Neural progenitor cell (in vitro differentiated cells): ENCODE data around the gene CETP. TPM values are rescaled to one million over a fixed set of nuclear protein-coding genes. Genes with fewer than 3 reads are reported as not detected.

ENCODE experiments used
- DNase-seq: peaks from one replicate; pipeline ENCODE4 v3.0.0-alpha.2; 2016; ENCODE audit warnings: low spot score
- H2AFZ ChIP-seq: fragments of 200-600 bp; sonication (generic); replicated peaks from 2 replicates; pipeline ENCODE4 v1.6.1; 2016; ENCODE audit warnings: antibody characterized with exemption
- H3F3A ChIP-seq: fragments of 200-600 bp; sonication (generic); 2 replicates; pipeline ENCODE4 v1.6.1; 2016; ENCODE audit warnings: antibody characterized with exemption, low read depth
- H3K27ac ChIP-seq: fragments of 200-600 bp; sonication (generic); 2 replicates; pipeline ENCODE4 v1.5.1; 2016; ENCODE audit warnings: mild to moderate bottlenecking
- H3K27me3 ChIP-seq: fragments of 200-600 bp; sonication (generic); 2 replicates; pipeline ENCODE4 v1.6.1; 2016; ENCODE audit warnings: mild to moderate bottlenecking, moderate library complexity
- H3K36me3 ChIP-seq: fragments of 200-600 bp; sonication (generic); 2 replicates; pipeline ENCODE4 v1.5.1; 2016
- H3K4me1 ChIP-seq: fragments of 200-600 bp; sonication (generic); 2 replicates; pipeline ENCODE4 v1.6.1; 2016; ENCODE audit warnings: mixed run types
- H3K4me2 ChIP-seq: fragments of 200-600 bp; sonication (generic); 2 replicates; pipeline ENCODE4 v1.6.1; 2016
- H3K4me3 ChIP-seq: fragments of 200-600 bp; sonication (generic); 2 replicates; pipeline ENCODE4 v1.5.1; 2016
- H3K79me2 ChIP-seq: fragments of 200-600 bp; sonication (generic); 2 replicates; pipeline ENCODE4 v1.6.1; 2016; ENCODE audit warnings: low read depth
- H3K9ac ChIP-seq: fragments of 200-600 bp; sonication (generic); 2 replicates; pipeline ENCODE4 v1.6.1; 2016
- H3K9me3 ChIP-seq: fragments of 200-600 bp; sonication (generic); 2 replicates; pipeline ENCODE4 v1.5.1; 2016; ENCODE audit warnings: low read depth
- H4K20me1 ChIP-seq: fragments of 200-600 bp; sonication (generic); 2 replicates; pipeline ENCODE4 v1.6.1; 2016; ENCODE audit warnings: low read depth
- H3K27ac Mint-ChIP-seq: 3 replicates; pipeline ENCODE4 v1.8.0; 2021; ENCODE audit warnings: mixed read lengths
- H3K27me3 Mint-ChIP-seq: 2 replicates; pipeline ENCODE4 v1.8.0; 2022; ENCODE audit warnings: low read depth, mild to moderate bottlenecking, inconsistent platforms, moderate library complexity, mixed read lengths; ENCODE audit not compliant: insufficient read depth
- H3K36me3 Mint-ChIP-seq: 3 replicates; pipeline ENCODE4 v1.8.0; 2021; ENCODE audit warnings: mixed read lengths
- H3K4me1 Mint-ChIP-seq: 3 replicates; pipeline ENCODE4 v1.8.0; 2021; ENCODE audit warnings: mixed read lengths
- H3K4me3 Mint-ChIP-seq: 3 replicates; pipeline ENCODE4 v1.8.0; 2021; ENCODE audit warnings: mild to moderate bottlenecking, moderate library complexity, mixed read lengths
- H3K9me3 Mint-ChIP-seq: 3 replicates; pipeline ENCODE4 v1.8.0; 2020; ENCODE audit warnings: mixed read lengths
- EZH2 ChIP-seq: fragments of 200-600 bp; sonication (generic); IDR thresholded peaks from 2 replicates; pipeline ENCODE4 v1.6.1; 2017; ENCODE audit warnings: antibody characterized with exemption, mild to moderate bottlenecking, moderate library complexity
- EZH2phosphoT487 ChIP-seq: fragments of 200-600 bp; sonication (generic); IDR thresholded peaks from 2 replicates; pipeline ENCODE4 v1.6.1; 2017; ENCODE audit warnings: antibody characterized with exemption
- total RNA-seq: library from RNA; depleted of rRNA; stranded (reverse); fragments of >200 nt; gene quantifications from 2 replicates; pipeline ENCODE4 v1.2.3, GENCODE V29; 2015; ENCODE audit warnings: low replicate concordance
- TF ChIP-seq, protein P1 (sequence below): fragments of 200-600 bp; sonication (generic); IDR thresholded peaks from 2 replicates; pipeline ENCODE4 v1.5.1; 2017; ENCODE audit warnings: antibody characterized with exemption, mild to moderate bottlenecking

CETP gene
- total RNA-seq, 1 donor from 2014 or later = 0.28 TPM

DNA sequence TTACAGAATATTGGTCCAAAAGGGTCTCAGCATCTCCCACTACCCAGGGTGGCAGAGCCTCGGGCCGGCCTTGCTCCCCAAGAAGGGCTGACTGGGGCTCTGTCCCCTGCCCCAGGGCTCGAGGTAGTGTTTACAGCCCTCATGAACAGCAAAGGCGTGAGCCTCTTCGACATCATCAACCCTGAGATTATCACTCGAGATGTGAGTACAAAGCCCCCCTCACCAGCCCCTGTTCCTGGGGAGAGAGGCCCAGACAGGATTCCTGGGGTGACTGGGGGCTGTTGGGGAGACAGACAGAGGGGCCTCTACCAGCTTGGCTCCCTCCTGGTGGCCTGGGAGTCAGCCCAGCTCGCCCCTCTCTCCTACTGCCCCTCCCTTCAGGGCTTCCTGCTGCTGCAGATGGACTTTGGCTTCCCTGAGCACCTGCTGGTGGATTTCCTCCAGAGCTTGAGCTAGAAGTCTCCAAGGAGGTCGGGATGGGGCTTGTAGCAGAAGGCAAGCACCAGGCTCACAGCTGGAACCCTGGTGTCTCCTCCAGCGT, 21.5 kb downstream of the CETP start:
- Histone ChIP-seq H3K4me1 (peaks cover 12% of the 10 kb centered on the region), H3K36me3 (no peaks in the 10 kb centered on the region), H3K27me3 (peaks cover 15% of the 10 kb centered on the region), H3K27ac (no peak overlapping the region), H4K20me1 (no peaks in the 10 kb centered on the region), H3K9ac (no peak overlapping the region), H3K79me2 (no peaks in the 10 kb centered on the region), H3F3A (peaks cover 14% of the 10 kb centered on the region), H2AFZ (no peak overlapping the region), H3K4me3 (no peak overlapping the region), H3K4me2 (no peak overlapping the region), H3K9me3 (no peaks in the 10 kb centered on the region)
- Mint-ChIP-seq H3K9me3 (peaks cover 2% of the 10 kb centered on the region), H3K4me1 (peaks cover 7% of the 10 kb centered on the region), H3K27ac (no peak overlapping the region), H3K4me3 (no peak overlapping the region), H3K36me3 (no peaks in the 10 kb centered on the region), H3K27me3 (peaks cover 20% of the 10 kb centered on the region)
- TF ChIP-seq EZH2 = no peak
- TF ChIP-seq, protein P1, sequence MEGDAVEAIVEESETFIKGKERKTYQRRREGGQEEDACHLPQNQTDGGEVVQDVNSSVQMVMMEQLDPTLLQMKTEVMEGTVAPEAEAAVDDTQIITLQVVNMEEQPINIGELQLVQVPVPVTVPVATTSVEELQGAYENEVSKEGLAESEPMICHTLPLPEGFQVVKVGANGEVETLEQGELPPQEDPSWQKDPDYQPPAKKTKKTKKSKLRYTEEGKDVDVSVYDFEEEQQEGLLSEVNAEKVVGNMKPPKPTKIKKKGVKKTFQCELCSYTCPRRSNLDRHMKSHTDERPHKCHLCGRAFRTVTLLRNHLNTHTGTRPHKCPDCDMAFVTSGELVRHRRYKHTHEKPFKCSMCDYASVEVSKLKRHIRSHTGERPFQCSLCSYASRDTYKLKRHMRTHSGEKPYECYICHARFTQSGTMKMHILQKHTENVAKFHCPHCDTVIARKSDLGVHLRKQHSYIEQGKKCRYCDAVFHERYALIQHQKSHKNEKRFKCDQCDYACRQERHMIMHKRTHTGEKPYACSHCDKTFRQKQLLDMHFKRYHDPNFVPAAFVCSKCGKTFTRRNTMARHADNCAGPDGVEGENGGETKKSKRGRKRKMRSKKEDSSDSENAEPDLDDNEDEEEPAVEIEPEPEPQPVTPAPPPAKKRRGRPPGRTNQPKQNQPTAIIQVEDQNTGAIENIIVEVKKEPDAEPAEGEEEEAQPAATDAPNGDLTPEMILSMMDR = no peak
- no peak for TF ChIP-seq EZH2phosphoT487
- DNase-seq = no peak

- Histone ChIP-seq H3K9ac (no peak overlapping the region), H3K4me2 (no peak overlapping the region), H3F3A (peaks cover 14% of the 10 kb centered on the region), H3K27me3 (peaks cover 29% of the 10 kb centered on the region), H3K27ac (no peak overlapping the region), H3K4me3 (no peak overlapping the region), H4K20me1 (no peaks in the 10 kb centered on the region), H3K9me3 (no peaks in the 10 kb centered on the region), H3K36me3 (no peaks in the 10 kb centered on the region), H3K4me1 (peaks cover 12% of the 10 kb centered on the region), H3K79me2 (no peaks in the 10 kb centered on the region), H2AFZ (no peak overlapping the region)
- TF ChIP-seq, protein P1 = no peak
- TF ChIP-seq EZH2 (no peak), EZH2phosphoT487 (no peak)
- Mint-ChIP-seq H3K36me3 (no peaks in the 10 kb centered on the region), H3K9me3 (peaks cover 2% of the 10 kb centered on the region), H3K4me1 (peaks cover 10% of the 10 kb centered on the region), H3K27me3 (peaks cover 23% of the 10 kb centered on the region), H3K27ac (no peak overlapping the region), H3K4me3 (no peak overlapping the region)
- no peak for DNase-seq
Observed at GRCh38 chr16:56984639-56985038, 22.9 kb downstream of the CETP start.

DNA sequence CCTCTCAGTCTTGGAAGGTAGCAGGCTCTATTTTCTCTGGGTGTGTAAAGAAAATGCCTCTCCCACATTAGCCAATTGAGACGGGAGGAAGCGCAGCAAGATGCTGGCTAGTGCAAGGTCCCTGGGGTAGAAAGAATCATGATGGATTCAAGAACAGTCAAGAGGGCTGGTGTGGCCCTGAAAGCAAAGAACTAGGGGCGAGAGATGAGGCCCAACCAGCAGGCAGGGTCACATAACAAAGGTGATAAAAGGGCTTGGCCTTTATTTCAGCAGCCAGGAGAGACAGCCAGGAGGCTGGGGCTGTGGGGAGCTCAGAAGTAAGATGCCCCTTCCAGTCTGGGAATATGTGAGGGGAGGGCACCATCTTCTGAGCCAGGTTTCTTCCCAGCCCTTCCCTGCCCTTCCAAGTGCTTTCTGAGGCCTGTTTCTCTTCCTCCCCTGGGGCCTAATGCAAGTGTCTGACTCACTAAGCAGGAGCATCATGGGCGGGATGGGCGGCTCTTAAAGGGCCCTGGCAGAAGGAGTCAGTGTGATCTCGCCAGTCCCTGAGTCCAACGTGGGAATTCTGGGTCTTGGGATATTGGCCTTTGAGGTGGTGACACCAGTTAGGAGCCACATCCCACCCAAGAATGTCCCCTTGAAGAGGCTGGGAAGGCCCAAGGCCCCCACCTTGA, 23.7 kb downstream of the CETP start:
- H3K27ac Mint-ChIP-seq = no peak overlapping the region
- no peak for DNase-seq
- peaks cover 12% of the 10 kb centered on the region for H3F3A ChIP-seq

More for the DNA sequence above, 23.7 kb downstream of the CETP start:
- TF ChIP-seq EZH2phosphoT487 (no peak), EZH2 (no peak)
- TF ChIP-seq, protein P1 = no peak
- H3K27me3 ChIP-seq = peaks cover 37% of the 10 kb centered on the region
- Mint-ChIP-seq H3K4me1 (peaks cover 18% of the 10 kb centered on the region), H3K4me3 (no peak overlapping the region), H3K27me3 (peaks cover 27% of the 10 kb centered on the region), H3K9me3 (peaks cover 2% of the 10 kb centered on the region), H3K36me3 (no peaks in the 10 kb centered on the region)
- no peak overlapping the region for H2AFZ ChIP-seq
- H3K27ac ChIP-seq = no peak overlapping the region
- H3K79me2 ChIP-seq = no peaks in the 10 kb centered on the region
- no peaks in the 10 kb centered on the region for H3K9me3 ChIP-seq
- H3K4me2 ChIP-seq = no peak overlapping the region
- peaks cover 18% of the 10 kb centered on the region for H3K4me1 ChIP-seq
- no peaks in the 10 kb centered on the region for H3K36me3 ChIP-seq
- H4K20me1 ChIP-seq = no peaks in the 10 kb centered on the region
- no peak overlapping the region for H3K9ac ChIP-seq
- no peak overlapping the region for H3K4me3 ChIP-seq
